GM12874 (cell line): Measurements from ENCODE around the gene CLVS2.

Experiments
- CTCF ChIP-seq: IDR thresholded peaks from 2 replicates; pipeline ENCODE4 v1.5.1; 2011; ENCODE audit warnings: low read depth, mild to moderate bottlenecking, control low read depth, low read length, moderate library complexity; ENCODE audit not compliant: insufficient read depth

CLVS2 gene

GRCh38 chr6:122984393-122984792 is 11.6 kb upstream of the CLVS2 start:
- TF ChIP-seq CTCF: no peak

GRCh38 chr6:122994256-122994655 is 1.8 kb upstream of the CLVS2 start:
- no peak for TF ChIP-seq CTCF

GRCh38 chr6:122996794-122997505 is 915 bp downstream of the CLVS2 start:
- TF ChIP-seq CTCF: no peak

GRCh38 chr6:122997541-122998150 is 1.6 kb downstream of the CLVS2 start:
- TF ChIP-seq CTCF: no peak

GRCh38 chr6:122998403-122998975 is 2.5 kb downstream of the CLVS2 start:
- TF ChIP-seq CTCF: no peak

GRCh38 chr6:123000244-123000770 is 4.3 kb downstream of the CLVS2 start:
- no peak for TF ChIP-seq CTCF

- no peak for TF ChIP-seq CTCF
These were observed 5.5 kb downstream of the CLVS2 start for GRCh38 chr6:123001540-123001939.
